Effector CD8-positive, alpha-beta T cell (primary cell): ENCODE data around the gene PIM3.

Experiments used
- DNase-seq: peaks from one replicate; lab custom pipeline; 2025; lab: John Stamatoyannopoulos, UW
- total RNA-seq, 4 experiments: gene quantifications; one replicate each; lab custom pipeline; 2026; lab: John Stamatoyannopoulos, UW

The PIM3 gene
- total RNA-seq: 56.0 to 281 (median 112) reads per million in 4 experiments

DNA sequence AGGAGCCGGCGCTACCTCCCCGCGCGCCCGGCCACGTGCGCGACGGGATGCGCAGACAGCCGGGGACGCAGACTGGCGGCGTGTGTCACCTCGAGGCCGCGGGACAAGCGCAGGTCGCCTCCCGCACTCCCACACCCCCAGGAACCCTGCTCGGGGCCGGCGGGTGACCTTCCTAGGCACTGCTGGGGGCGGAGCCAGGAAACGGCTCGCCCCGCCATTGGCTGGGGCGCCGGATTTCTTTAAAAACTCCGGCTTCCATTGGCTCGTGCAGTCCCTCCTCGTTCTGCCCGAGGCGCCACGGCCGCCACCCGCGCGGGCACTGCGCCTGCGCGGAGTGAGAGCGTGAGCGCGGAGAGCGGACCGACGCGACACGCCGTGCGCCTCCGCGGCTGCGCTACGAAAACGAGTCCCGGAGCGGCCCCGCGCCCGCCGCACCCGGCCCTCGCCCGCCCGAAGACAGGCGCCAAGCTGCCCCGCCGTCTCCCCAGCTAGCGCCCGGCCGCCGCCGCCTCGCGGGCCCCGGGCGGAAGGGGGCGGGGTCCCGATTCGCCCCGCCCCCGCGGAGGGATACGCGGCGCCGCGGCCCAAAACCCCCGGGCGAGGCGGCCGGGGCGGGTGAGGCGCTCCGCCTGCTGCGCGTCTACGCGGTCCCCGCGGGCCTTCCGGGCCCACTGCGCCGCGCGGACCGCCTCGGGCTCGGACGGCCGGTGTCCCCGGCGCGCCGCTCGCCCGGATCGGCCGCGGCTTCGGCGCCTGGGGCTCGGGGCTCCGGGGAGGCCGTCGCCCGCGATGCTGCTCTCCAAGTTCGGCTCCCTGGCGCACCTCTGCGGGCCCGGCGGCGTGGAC is at the start of gene PIM3:
TSS of gene PIM3 (plus strand) at position 614 of the 846 bp plus-strand sequence. CDS start at position 790, 176 bp downstream.
- peak; percentile 88 for DNase-seq

GRCh38 chr22:49911881-49912625 is 48.5 kb upstream of the PIM3 start:
- DNase-seq: no peak

DNA sequence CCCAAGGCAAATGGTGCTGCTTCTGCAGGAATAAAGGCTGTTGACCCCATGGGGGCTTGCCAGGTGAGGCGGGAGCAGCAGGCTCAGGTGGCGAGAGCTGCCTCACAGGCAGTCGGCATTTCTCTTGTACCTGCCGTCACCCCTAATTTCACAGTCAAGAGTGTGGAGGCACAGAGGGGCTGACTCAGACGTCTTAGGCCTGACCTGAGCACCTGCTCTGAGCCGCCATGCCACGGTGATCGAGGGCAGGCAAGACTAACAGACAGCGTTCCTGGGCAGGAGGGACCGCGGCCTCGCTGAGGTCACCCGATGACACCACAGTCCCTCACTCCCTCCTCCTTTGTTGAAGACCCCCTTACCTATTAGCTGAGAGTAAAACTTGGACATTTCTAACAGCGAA is 47.5 kb upstream of the PIM3 start:
- DNase-seq: no peak

DNA sequence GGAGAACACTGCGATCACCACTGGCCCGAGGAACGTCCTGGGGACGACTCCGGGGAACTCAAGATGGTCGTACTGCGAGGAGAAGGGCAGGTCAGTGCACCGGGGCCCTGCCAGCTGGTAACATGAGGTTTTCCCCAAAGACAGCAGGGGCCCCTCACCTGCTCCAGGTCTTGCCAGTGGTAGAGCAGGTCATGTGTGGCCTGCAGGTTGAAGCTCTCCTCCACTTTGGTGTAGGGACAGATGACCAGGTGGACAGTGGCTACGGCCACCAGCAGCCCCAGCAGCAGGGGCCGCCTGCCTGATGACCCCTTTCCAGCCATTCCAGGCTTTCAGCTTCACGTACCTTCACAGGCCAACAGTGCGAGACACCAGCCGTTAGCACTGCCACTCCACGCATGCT is 47.1 kb upstream of the PIM3 start:
- no peak for DNase-seq

DNA sequence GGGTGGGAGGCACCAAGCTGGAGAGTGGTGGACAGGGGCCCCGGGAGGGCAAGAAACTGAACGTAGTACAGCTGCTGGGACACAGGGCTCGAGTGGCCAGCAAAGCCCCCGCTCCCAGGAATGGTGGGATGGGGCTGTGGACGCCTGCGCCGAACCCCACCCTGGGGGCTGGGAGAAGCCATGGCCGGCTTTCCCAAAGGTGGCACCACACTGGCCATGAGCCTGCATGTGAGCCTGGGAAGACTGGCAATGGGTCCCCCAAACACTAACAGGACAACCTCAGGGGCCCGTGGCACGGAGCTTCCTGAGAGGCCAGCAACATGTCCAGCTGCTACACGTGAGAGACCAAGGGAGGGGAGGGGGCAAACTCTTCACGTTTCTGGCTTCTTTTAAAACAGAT is 46.3 kb upstream of the PIM3 start:
- no peak for DNase-seq

DNA sequence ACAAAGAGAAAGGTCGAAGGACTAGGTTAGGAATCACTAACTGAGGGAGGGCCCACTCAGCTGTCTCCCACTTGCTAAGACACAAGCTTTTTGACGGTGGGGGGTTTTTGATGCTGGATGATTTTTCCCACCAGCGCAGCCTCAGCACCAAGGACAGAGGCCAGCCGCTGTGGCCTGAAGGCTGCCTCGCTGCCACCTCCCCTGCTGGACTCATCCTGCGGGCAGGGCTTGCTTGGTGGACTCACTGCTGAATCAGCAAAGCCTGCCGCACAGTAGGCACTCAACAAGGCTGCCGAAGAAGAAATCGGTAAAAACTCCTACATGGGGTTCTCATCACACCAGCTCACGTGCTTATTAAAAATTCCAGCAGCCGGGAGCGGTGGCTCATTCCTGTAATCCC is 45.0 kb upstream of the PIM3 start:
- no peak for DNase-seq

DNA sequence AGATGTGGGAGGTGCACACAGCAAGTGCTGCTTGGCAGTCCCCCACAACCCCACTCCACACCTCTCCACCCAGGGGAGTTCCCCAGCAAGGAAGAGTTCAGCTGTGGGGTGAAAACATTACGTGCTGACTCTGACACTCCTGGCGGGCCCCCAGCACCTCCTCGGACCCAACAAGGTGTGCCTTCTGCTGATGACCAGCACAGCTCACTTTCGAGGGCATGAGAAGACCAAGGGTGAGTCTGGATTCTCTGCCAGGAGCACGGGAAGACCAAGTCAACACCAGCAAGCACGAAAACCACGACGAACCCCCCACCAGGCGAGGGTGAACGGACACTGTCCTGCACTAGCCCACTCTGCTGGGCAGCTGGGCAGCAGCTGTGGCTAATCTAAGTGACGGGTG is 43.7 kb upstream of the PIM3 start:
- DNase-seq: no peak

DNA sequence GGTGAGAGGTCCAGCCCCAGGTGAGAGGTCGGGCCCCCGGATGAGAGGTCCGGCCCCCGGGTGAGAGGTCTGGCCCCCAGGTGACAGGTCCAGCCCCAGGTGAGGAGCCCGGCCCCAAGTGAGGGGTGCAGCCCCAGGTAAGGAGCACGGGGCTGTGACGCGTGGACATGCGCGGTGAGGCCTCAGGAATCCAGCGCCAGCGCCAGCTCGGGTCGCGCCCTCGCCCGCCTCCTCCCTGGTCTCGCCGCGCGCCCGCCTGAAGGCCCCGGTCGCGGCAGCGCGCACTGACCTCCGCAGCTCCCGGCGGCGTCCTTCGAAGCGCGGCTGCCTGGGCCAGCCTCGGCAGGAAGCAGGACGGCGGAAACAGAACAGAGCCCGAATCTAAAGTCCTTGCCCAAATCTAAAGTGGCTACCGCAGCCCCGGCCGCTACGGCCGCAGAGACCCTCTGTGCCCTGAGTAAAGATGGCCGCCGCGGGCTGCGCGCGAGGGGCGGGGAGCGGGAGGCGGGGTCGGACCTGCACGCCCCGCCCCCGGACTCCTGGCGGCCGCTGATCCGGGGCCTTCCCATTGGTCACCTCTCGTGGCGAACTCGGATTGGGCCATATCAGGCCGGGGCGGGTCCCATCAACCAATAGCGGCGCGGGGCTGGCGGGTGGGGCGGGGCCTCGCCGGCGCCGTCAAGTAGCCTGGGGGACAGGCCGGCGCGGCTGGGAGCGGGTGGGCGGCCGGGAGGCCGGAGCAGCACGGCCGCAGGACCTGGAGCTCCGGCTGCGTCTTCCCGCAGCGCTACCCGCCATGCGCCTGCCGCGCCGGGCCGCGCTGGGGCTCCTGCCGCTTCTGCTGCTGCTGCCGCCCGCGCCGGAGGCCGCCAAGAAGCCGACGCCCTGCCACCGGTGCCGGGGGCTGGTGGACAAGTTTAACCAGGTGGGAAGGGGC is 42.3 kb upstream of the PIM3 start, which contains the start of the genes ALG12 and CRELD2:
TSS of gene ALG12 (minus strand) at position 465 of the 937 bp plus-strand sequence. CDS start 4,673 bp downstream, outside the sequence.
TSS of gene CRELD2 (plus strand) at position 661 of the 937 bp plus-strand sequence. CDS start at position 797, 136 bp downstream.
- peak; percentile 95 for DNase-seq

- DNase-seq: no peak
These were observed 41.4 kb upstream of the PIM3 start for GRCh38 chr22:49918911-49919881.

- DNase-seq: no peak
These were observed 39.7 kb upstream of the PIM3 start for GRCh38 chr22:49920859-49921258.

DNA sequence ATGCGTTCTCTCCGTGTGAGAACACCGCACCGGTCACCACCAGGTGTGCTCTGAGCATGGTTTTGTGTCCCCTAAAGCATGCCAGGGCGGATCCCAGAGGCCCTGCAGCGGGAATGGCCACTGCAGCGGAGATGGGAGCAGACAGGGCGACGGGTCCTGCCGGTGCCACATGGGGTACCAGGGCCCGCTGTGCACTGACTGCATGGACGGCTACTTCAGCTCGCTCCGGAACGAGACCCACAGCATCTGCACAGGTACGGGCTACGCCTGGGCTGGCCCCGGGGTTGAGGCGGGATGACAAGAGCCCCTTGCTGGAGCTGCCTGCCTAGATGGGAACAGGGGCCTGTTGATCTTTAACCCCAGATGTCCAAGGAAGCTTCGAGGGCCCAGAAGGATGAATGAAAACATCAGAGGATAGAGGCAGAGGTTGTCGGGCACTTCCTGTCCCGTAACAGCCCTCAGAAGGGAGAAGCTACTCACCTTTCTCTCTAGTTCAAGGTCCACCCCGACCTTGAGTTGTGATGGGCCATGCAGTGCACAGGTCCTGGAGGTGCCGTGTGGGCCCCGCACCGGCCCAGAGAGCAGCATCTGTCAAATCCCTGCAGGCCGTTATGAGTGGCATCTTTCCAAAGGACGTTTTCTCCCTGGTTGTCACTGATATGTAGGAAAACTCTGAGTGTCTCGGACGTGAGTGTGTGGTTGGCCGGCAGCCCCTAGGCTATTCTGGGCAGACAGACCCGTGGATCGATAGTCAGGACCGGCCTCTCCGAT is 38.9 kb upstream of the PIM3 start:
- DNase-seq: no peak

DNA sequence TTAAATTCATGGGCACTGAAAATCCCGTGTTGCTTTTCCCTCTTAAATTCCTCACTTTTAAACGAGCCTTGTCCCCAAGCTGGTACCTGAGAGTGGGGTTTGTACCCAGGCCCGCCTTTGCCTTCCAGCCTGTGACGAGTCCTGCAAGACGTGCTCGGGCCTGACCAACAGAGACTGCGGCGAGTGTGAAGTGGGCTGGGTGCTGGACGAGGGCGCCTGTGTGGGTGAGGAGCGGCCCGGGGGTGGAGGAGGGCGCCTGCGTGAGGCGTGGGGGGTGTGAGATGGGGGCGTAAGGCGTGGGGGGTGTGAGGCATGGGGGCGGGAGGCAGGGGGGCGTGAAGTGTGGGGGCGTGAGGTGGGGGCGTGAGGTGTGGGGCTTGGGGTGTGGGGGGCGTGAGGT is 38.1 kb upstream of the PIM3 start:
- no peak for DNase-seq

GRCh38 chr22:49922926-49923325 is 37.6 kb upstream of the PIM3 start:
- DNase-seq: no peak

GRCh38 chr22:49923445-49923844 is 37.1 kb upstream of the PIM3 start:
- no peak for DNase-seq

- no peak for DNase-seq
These were observed 36.3 kb upstream of the PIM3 start for GRCh38 chr22:49924113-49924833.

DNA sequence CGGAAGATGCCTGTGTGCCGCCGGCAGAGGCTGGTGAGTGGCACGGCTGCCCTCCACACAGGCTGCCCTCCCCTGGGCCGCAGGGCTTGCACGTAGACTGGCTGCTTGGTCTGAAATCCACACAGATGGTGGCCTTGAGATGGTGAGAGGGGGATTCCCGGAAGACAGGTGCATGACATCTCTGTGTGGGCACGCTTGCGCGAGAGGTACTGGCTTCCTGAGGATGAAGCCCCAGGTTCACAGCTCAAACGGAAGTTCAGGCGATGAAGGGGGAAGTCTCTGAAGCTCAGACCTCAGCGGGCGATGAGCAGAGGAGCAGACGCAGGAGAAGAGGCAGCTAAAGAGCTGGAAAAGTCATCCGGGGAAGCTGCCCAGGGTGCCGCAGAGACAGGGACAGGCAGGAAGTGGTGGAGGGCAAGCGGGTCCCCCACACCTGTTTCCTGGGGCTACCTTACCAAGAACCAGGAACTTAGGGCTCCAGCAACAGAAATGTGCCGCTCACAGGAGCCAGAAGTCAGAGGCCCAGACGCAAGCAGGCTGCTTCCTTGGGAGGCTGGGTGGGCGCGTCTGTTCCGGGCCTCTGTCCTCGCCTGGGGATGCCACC is 34.9 kb upstream of the PIM3 start:
- peak; percentile 68 for DNase-seq

- no peak for DNase-seq
These were observed 33.7 kb upstream of the PIM3 start for GRCh38 chr22:49926916-49927315.

DNA sequence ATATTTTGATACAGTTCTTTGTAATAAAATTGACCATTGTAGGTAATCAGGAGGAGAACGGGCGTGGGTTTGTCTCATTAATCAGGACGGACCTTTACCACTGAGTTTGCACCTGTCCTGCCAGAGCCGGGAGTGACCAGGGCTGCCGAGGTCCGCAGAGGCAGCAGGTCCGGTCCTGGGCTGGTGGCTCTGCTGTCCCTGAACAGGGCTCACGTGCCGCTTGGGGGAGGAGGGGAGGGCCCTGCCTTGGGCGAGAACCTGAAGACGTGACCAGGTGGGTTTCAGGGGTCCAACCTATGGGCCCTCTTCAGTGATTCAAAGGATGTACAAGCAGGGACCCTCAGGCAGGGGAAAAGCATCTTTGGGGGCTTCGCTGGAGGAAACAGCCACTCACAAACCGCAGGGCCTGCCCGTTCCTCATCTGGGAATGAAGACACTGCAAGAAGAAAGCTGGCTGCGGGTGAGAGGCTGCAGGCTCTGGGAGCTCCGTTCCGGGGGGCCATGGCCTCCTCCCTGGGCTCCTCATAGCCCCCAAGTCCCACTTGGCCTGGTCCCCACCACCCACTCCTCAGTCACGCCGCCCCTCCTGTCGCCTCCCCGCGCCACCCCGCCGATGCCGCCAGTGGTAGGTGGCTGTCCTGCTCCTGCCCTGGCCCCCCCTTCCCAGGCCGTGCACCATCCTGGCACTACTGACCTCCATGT is 32.9 kb upstream of the PIM3 start:
- no peak for DNase-seq
